PFSK-1 (cell line): ENCODE results near the gene LMOD1.

ENCODE experiments used
- FOXP2 ChIP-seq: optimal IDR thresholded peaks from 2 replicates; pipeline ENCODE3; 2011; ENCODE audit warnings: borderline replicate concordance, control low read depth, inconsistent platforms; ENCODE audit not compliant: insufficient read depth; ENCODE audit errors: extremely low read length, extremely low read depth
- POLR2AphosphoS5 ChIP-seq: IDR thresholded peaks from 2 replicates; pipeline ENCODE4 v1.6.1; 2012; ENCODE audit warnings: low read depth, mild to moderate bottlenecking, control low read depth, low read length, moderate library complexity
- SIN3A ChIP-seq: IDR thresholded peaks from 2 replicates; pipeline ENCODE4 v1.6.1; 2012; ENCODE audit warnings: mild to moderate bottlenecking, low read length, moderate library complexity, borderline replicate concordance; ENCODE audit not compliant: insufficient read depth
- TAF1 ChIP-seq: IDR thresholded peaks from 2 replicates; pipeline ENCODE4 v1.6.1; 2012; ENCODE audit warnings: low read length, control low read depth, borderline replicate concordance; ENCODE audit not compliant: insufficient read depth
- TF ChIP-seq, protein P1 (sequence below), 2 experiments: IDR thresholded peaks; 2 replicates each; pipeline versions ENCODE4 v1.6.1 to v1.8.0; 2011 to 2012; ENCODE audit warnings: low read depth in 2 of 2, low read length in 2 of 2, control low read depth in 1 of 2, inconsistent platforms in 1 of 2, mild to moderate bottlenecking in 1 of 2, moderate library complexity in 1 of 2; ENCODE audit not compliant: insufficient read depth in 1 of 2

DNA sequence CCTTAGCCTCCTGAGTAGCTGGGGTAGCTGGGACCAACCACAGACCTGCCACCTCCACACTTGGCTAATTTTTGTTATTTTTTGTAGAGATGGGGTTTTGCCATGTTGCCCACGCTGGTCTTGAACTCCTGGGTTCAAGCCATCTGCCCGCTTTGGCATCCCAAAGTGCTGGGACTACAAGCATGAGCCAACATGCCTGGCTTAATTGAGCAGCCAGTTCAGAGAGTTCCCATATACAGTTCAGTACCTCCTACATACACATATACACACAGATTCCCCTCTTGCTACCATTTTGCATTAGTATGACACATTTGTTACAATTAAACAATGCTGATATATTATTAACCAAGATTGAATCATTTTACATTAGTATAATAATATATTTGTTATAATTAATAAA is 39.0 kb upstream of the LMOD1 start:
- TF ChIP-seq POLR2AphosphoS5 (no peak), TAF1 (no peak), SIN3A (no peak), FOXP2 (no peak)
- TF ChIP-seq, protein P1, sequence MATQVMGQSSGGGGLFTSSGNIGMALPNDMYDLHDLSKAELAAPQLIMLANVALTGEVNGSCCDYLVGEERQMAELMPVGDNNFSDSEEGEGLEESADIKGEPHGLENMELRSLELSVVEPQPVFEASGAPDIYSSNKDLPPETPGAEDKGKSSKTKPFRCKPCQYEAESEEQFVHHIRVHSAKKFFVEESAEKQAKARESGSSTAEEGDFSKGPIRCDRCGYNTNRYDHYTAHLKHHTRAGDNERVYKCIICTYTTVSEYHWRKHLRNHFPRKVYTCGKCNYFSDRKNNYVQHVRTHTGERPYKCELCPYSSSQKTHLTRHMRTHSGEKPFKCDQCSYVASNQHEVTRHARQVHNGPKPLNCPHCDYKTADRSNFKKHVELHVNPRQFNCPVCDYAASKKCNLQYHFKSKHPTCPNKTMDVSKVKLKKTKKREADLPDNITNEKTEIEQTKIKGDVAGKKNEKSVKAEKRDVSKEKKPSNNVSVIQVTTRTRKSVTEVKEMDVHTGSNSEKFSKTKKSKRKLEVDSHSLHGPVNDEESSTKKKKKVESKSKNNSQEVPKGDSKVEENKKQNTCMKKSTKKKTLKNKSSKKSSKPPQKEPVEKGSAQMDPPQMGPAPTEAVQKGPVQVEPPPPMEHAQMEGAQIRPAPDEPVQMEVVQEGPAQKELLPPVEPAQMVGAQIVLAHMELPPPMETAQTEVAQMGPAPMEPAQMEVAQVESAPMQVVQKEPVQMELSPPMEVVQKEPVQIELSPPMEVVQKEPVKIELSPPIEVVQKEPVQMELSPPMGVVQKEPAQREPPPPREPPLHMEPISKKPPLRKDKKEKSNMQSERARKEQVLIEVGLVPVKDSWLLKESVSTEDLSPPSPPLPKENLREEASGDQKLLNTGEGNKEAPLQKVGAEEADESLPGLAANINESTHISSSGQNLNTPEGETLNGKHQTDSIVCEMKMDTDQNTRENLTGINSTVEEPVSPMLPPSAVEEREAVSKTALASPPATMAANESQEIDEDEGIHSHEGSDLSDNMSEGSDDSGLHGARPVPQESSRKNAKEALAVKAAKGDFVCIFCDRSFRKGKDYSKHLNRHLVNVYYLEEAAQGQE (IDR thresholded peaks at IDR 0.05; ENCODE audit: insufficient read depth in 1 of 2, low read depth in 2 of 2, low read length in 2 of 2) = no peak
